HG02759 (cell line): Measurements from ENCODE around the gene CPA4.
"Not testable (repeated sequence)": the region's sequence is repeated elsewhere in the genome, so short reads cannot be mapped to it uniquely, and the experiment has no call there.

Source experiments
- ATAC-seq: cut with Tn5 transposase; IDR thresholded peaks from one replicate; pipeline ENCODE4 v1.9.1; 2021; ENCODE audit warnings: mild to moderate bottlenecking, moderate library complexity; ENCODE audit not compliant: unreplicated experiment

Gene CPA4, protein sequence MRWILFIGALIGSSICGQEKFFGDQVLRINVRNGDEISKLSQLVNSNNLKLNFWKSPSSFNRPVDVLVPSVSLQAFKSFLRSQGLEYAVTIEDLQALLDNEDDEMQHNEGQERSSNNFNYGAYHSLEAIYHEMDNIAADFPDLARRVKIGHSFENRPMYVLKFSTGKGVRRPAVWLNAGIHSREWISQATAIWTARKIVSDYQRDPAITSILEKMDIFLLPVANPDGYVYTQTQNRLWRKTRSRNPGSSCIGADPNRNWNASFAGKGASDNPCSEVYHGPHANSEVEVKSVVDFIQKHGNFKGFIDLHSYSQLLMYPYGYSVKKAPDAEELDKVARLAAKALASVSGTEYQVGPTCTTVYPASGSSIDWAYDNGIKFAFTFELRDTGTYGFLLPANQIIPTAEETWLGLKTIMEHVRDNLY

DNA sequence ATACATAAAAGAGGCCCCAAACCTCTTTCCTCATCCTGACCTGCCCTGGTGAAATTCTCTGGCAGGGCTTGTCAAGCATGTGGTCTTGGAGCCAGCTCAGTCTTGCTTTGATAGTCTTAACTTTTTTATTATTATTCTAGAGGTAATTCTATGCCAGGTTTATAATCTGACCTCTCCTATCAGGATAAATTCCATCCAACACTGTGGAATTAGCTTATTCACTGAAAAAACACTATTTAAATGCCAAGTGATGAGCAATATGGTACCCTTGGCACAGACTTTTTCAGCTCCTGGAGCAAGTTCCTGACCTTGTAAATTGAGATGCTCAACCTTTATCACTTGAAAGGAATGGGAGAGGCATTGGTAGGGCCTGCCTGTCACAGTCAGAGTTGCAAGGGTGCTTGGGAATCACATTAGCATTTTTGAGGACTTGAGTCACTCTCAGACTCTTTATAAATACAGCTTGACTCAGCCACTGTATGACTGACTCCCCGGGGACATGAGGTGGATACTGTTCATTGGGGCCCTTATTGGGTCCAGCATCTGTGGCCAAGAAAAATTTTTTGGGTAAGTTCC is at the start of gene CPA4:
CPA4 (plus strand) TSS at position 480 of the 576 bp plus-strand sequence; CDS start at position 500, 20 bp downstream.
- ATAC-seq: no peak

DNA sequence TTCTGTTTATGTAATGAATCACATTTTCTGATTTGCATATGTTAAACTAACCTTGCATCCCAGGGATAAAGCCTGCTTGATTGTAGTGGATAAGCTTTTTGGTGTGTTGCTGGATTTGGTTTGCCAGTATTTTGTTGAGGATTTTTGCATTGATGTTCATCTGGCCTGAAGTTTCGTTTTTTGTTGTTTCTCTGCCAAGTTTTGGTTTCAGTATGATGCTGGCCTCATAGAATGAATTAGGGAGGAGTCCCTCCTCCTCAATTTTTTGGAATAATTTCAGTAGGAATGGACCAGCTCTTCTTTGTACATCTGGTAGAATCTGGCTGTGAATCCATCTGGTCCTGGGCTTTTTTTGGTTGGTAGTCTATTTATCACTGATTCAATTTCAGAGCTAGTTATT is 49.5 kb upstream of the CPA4 start:
- ATAC-seq: not testable (repeated sequence)

DNA sequence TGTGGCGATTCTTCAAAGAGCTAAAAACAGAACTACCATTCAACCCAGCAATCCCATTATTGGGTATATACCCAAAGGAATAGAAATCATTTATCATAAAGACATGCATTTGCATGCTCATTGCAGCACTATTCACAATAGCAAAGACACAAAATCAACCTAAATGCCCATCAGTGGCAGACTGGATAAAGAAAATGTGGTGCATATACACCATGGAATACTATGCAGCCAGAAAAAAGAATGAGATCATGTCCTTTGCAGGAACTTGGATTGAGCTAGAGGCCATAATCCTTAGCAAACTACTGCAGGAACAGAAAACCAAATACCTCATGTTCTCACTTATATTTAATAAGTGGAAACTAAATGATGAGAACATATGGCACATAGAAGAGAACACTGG is 46.5 kb upstream of the CPA4 start:
- not testable (repeated sequence) for ATAC-seq

DNA sequence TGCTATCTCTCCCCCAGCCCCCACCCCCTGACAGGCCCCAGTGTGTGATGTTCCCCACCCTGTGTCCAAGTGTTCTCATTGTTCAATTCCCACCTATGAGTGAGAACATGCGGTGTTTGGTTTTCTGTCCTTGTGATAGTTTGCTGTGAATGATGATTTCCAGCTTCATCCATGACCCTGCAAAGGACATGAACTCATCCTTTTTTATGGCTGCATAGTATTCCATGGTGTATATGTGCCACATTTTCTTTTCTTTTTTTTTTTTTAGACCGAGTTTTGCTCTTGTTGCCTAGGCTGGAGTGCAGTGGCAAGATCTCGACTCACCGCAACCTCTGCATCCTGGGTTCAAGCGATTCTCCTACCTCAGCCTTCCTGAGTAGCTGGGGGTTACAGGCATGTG is 44.1 kb upstream of the CPA4 start:
- not testable (repeated sequence) for ATAC-seq

DNA sequence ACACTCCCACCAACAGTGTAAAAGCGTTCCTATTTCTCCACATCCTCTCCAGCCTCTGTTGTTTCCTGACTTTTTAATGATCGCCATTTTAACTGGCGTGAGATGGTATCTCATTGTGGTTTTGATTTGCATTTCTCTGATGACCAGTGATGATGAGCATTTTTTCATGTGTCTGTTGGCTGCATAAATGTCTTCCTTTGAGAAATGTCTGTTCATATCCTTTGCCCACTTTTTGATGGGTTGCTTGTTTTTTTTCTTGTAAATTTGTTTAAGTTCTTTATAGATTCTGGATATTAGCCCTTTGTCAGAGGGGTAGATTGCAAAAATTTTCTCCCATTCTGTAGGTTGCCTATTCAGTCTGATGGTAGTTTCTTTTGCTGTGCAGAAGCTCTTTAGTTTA is 43.3 kb upstream of the CPA4 start:
- ATAC-seq: not testable (repeated sequence)

DNA sequence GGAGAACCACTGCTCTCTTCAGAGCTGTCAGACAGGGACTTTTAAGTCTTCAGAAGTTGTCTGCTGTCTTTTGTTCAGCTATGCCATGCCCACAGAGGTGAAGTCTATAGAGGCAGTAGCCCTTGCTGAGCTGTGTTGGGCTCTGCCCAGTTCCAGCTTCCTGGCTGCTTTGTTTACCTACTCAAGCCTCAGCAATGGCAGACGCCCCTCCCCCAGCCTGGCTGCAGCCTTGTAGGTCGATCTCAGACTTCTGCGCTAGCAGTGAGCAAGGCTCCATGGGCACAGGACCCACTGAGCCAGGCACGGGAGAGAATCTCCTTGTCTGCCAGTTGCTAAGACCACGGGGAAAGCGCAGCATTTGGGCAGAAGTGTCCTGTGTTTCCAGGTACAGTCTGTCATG is 38.4 kb upstream of the CPA4 start:
- ATAC-seq: no peak

DNA sequence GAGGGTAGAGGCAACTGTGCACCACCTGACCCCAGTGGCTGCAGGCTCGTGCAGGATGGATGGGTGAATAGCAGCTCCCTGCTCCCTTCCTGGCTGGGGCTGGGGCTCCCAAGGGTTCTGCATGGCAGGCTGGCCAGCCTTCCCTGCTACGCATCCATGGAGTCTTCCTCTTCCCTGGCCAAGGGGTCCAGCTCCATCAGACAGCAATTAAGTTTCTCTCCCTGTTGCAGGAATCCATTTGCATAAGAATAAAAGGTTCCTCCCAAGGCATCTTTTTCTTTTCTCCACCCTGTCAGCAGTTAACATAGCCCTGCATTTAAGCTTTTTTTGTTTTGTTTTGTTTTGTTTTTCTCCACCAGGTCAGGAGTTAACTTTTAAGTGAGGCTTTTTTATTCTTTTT is 36.3 kb upstream of the CPA4 start:
- no peak for ATAC-seq

DNA sequence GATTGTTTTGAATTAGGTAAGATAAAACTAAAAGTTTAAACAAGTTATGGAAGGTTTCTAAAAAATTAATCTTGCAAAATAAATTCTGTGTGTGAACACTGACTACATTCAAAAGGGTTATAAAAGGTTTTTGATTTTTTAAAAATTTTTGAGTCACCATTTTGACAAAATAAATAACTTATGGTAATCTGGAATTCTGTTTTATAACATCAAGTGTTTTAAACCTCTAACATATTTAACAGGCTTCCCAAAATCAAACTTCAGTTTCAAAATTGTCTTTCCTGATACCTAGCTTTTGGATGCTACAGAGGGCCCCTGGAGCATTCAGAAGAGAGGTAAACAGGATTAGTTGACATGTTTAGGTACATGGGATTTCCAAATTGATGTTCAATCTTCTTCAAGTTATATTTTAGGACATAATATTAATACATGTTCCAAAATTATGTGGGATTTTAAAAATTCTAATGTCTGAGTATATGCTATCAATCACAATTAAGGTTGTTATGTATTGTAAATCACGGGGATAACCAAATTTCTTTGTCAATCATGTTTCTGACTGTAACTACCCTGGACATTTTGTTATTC is 34.4 kb upstream of the CPA4 start:
- ATAC-seq: no peak

DNA sequence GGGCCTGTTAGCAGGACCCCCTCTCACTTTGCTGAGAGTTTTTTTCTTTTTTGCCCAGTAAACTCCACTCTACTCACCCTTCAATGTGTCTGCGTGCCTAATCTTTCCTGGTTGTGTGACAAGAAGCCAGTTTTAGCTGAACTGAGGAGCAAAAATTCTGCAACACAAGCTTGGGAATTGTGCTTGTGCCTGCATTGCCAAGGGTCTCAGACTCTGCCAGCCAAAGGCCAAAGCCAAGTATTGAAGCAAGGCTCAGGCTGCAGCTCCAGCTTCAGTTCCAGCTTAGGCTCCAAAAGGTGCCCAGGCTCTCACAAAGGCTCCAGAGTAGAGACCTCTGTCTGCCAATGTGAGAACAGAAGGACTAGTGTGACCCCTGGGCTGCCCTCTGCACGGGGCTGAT is 30.5 kb upstream of the CPA4 start:
- ATAC-seq: no peak

DNA sequence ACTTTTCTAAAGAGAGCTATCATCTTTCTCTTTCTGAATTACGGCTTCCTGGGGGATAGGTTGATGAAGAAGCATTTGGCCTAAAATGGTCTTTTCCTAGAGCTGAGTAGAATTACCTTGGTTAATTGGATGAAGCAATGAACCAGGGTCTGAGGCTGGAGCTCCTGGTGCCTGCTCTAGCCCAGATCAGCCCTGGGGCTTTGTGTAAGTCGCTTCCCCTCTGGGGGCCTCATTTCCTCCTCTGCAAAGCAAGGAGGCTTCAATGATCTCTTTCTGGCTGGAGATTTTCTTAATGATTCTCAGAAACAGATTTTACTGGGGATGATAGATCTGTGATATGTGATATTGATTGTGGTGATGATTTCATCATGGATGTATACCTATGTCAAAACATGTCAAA is 29.8 kb upstream of the CPA4 start:
- no peak for ATAC-seq

DNA sequence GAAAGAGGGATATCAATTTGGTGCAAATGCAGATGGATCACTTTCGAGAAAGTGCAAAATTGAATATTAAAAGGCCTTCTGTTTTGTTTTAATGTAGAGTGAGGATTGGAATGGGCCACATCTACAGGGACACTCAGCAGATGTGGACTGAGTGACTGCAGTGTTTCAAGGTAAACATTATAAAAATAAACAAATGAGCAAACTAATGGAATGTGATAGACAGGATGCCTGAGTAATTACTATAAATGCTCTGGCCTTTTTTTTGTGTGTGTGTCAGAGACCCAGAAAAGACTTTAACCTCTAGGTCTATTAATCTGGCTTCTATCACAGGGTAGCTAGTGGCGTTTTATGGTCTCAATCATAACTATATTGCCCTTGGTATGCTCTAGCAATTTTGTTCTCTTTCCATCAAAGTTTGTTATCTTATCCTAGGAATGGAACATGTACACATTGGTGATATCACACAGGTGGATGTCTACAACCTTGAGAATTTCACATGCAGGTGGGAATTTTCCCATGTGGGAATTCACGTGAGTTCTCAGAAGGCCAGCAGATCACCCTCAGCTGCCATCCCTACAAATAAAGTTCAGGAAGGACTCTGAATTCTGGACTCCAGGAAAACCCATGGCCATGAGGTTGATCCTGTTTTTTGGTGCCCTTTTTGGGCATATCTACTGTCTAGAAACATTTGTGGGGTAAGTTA is 26.6 kb upstream of the CPA4 start, which contains the start of gene CPA2:
CPA2 (plus strand) TSS at position 606 of the 703 bp plus-strand sequence; CDS start at position 625, 19 bp downstream.
- ATAC-seq: no peak

DNA sequence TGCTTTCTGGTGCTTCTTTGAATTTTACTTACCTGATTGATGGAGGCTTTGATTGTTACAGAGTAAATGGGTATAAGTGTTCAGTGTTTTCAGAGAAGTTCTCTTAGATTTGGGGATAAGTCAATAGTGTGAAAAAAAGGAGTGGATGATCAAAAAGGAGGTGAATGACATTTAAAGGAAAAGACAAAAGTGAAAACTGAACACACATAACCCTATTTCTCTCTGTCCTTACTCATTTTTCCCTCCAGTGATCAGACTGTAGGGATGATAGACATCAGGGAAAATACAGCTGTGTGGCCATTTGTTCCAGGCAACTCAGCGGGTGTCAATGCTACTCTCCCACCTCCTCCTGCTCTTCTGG is 26.0 kb upstream of the CPA4 start:
- ATAC-seq: no peak

DNA sequence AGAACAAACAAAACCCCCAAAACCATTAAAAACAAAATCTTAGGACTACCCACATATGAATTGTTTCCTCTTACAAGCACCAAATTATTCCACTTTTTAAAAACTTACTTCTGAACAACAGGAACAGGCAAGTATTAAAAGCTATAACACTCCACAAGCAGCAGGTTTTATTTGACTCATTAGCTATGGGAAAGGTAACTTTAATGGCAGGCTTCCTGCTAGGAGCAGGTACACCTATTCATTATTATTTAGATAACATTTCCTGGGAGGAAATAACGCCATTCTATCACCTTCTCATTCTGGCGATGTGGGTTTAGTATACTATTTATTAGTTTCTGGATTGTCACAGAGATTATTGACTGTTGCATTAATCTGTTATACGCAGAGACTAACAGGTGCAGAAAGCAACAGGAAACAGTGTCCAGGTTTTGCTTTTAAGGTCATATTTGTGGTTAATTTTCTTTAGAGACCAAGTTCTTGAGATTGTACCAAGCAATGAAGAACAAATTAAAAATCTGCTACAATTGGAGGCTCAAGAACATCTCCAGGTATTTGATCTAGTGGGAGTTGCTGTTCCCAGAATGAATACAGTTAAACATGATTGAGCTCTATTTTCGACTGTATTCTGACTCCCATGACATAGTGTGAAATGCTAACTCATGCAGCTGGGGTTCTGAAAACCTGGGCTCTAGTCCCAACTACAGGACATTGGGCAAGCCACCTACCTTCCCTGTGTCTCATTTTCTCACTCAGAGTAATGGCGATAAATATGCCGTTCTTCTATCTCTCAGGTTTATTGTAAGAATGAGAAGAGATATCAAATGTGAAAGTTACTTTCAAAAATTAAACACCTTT is 24.3 kb upstream of the CPA4 start:
- no peak for ATAC-seq

DNA sequence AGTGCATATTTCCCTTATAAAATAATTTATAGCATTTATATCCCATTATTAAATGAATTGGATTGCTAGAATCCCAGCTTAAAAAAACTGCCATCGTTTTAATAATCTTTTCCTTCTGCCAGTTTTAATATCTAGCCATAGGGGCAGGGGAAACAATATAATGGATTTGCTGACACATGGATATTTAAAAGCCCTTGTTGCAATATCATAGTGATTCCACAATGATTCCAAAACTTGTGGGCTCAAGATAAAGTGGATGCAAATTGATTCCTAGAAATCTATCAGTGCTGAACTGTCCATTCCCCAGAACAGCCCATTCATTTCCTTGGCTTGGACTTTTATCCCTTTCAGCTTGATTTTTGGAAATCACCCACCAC is 23.7 kb upstream of the CPA4 start:
- ATAC-seq: no peak

DNA sequence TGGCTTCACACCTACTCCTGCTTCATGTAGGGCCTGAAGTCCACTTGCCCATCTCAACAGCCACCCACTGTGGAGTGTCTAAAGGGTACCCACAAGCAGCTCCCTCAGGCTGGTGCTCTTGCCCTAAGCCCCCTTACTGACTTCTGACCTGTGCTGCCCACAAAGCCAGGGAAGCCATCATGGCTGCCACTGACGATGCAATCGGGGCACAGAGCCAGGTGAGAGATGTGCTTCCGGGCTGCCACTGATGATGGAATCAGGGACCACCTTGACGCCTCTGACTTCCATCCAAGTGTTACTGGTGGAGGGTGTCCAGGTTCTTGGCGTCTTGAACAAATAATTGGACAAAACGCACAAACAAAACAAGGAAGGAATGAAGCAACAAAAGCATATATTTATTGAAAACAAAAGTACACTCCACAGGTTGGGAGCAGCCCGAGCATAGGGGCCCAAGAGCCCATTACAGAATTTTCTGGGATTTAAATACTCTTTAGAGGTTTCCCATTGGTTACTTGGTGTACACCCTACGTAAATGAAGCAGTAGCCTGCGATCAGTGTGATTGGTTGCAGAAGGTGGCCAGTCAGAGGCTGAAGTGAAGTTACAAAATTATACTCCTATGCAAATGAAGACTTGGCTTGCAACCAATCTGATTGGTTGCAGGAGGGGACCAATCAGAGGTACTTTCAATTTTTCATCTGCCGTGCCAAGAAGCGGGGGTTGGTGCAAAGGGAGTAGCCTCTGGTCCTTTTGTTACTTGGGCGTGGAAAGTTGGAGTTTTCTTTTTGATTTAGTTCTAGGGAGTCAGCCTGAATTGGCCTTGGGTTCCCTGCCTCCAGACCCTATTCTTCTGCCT is 21.8 kb upstream of the CPA4 start:
- ATAC-seq: no peak

DNA sequence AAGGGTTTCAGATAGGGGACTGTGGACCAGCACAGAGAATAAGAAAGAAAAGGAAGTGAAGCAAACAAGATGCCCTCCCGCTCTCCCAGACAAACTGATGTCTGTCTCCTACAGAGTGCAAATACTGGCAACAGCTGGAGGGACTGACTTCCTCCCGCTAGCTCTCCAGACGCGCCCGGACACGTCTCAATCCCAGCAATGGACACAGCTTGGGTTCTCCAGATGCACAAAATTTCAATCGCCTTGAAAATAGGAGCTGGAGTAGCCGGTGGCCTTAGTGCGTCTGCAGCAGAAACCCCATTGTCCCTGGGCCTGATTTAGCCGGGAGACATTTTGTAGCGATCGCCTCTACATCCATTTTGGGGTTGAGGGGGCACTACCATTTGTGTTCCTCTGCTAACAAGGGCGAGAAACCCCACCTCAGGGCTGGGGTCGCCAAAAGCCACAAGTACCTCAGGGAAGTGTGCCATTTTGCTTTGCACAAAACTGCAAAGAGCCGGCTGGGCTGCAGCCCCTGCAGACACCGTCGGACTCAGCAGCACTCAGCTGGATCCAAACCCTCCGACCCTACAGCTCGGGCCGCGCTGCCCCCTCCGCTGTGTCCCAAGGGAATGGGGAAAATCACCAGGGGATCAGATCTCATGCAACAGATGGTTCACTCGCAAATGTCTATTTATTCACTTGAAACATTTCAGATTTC is 20.4 kb upstream of the CPA4 start:
- no peak for ATAC-seq

DNA sequence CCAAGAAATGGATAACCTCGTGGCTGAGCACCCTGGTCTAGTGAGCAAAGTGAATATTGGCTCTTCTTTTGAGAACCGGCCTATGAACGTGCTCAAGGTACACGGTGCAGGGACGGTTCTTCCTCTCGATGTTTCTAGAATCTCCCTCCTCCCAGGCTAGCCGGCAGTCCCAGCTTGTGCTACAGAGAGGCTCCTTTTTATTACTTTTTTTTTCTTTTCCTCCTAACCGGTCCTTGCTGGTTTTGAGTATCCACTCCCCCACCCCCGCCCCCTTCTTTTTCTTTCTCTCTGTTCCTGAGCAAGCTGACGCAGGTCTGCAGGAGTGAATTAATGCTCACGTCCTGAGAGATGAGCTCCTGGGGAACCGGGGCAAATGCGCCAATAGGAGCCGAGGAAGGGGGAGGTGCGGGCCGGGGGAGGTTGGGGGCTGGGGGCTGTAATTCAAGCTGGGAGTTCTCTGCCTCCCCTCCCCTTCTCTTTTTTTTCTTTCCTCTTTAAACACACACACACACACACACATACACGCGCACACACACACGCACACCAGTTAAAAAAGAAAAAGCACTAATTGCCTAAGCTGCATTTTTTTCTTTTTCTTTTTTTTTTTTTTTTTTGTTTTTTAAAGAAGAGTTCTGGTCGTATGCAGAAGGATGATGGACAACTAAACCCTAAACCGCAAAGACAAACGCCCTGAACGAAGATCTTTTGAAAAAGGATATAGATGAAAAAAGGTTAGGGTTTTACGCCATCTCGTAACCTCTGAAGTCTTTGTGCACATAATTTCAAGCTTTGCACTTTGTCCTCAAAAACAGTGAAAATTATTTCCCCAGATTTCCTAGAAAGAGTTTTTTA is 19.7 kb upstream of the CPA4 start:
- no peak for ATAC-seq

DNA sequence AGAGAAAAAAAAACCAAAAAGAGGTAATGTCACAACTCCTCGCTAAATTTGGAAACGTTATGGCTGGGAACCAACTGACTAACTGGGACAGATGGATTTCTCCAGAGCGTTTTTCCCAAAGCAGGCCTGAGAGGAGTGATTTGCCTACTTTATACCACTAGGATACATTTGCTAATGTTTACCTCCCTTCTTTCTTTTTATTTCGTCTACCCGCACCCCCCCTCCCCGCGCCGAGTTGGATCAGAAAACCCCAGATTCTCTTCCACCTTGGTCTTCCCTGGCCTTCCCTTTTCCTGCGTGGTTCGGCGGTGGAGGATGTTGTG is 19.1 kb upstream of the CPA4 start:
- ATAC-seq: no peak
